Mucosa of descending colon (tissue), 3 donors: Measurements from ENCODE around the gene RGMB. TPM values are rescaled to one million over a fixed set of nuclear protein-coding genes. Genes with fewer than 3 reads are reported as not detected.
"Not testable (repeated sequence)": the region's sequence is repeated elsewhere in the genome, so short reads cannot be mapped to it uniquely, and the experiment has no call there.

ENCODE experiments used
- ATAC-seq: fragments of 200-7000 bp; cut with Tn5 transposase; one replicate; pipeline ENCODE4 v1.9.1; 2020; ENCODE audit warnings: mild to moderate bottlenecking, moderate library complexity
- DNase-seq, 3 donors: peaks; one replicate each; pipeline ENCODE4 v3.0.0-alpha.2; 2020
- H3K36me3 ChIP-seq: fragments of 200-600 bp; one replicate; pipeline ENCODE4 v1.8.0; 2021; ENCODE audit warnings: low read depth, mild to moderate bottlenecking
- H3K4me1 ChIP-seq: fragments of 200-600 bp; one replicate; pipeline ENCODE4 v1.8.0; 2021; ENCODE audit warnings: low read depth, mild to moderate bottlenecking
- H3K4me3 ChIP-seq: fragments of 200-600 bp; one replicate; pipeline ENCODE4 v1.8.0; 2021; ENCODE audit warnings: mild to moderate bottlenecking
- H3K9me3 ChIP-seq: fragments of 200-600 bp; one replicate; pipeline ENCODE4 v1.8.0; 2021; ENCODE audit warnings: mild to moderate bottlenecking
- CTCF ChIP-seq: fragments of 200-600 bp; IDR thresholded peaks from one replicate; pipeline ENCODE4 v1.8.0; 2022; ENCODE audit warnings: antibody characterized with exemption, mild to moderate bottlenecking
- intact Hi-C, 2 donors: fragments of 100-400 bp; cut with DNase I in 1 of 2; cut with micrococcal nuclease in 1 of 2; formaldehyde crosslinking; loops; one replicate each; pipeline versions ENCODE4 v1.11.0 to v1.11.1; 2022; cut with DNase I, micrococcal nuclease
- total RNA-seq, 3 donors: library from RNA; stranded (reverse); fragmentation: NEBNext Ultra II Directional in 2 of 3; extraction: Animal tissue kit (Norgen Biotek cat#: 25700) in 2 of 3; gene quantifications; one replicate each; pipeline versions ENCODE4 v1.2.1 to v1.2.4, GENCODE V29; 2021 to 2023
- donor health status: DM: no; HTN: no; CAD: no; lungs with moderate emphysema.
- donor health status: DM: no; HTN: no; CAD: no.
- donor health status: DM: no; HTN: yes; CAD: no.

RGMB gene
- total RNA-seq, 3 donors from 2014 or later: 38.2 to 76.6 (median 60.7) TPM

GRCh38 chr5:98736753-98737152 is 36.7 kb upstream of the RGMB start:
- Histone ChIP-seq H3K36me3 (no peaks in the 10 kb centered on the region), H3K9me3 (no peaks in the 10 kb centered on the region), H3K4me1 (no peaks in the 10 kb centered on the region), H3K4me3 (no peak overlapping the region)
- intact Hi-C loops: no loop called here
- no peak for DNase-seq
- no peak for ATAC-seq
- no peak for TF ChIP-seq CTCF

- H3K4me1 ChIP-seq, ATAC-seq, intact Hi-C loops, H3K36me3 ChIP-seq, H3K4me3 ChIP-seq, DNase-seq, H3K9me3 ChIP-seq: not testable (repeated sequence)
Observed at GRCh38 chr5:98737441-98737840, 36.0 kb upstream of the RGMB start.

GRCh38 chr5:98738481-98739149 is 34.8 kb upstream of the RGMB start:
- H3K4me1 ChIP-seq, ATAC-seq, DNase-seq, H3K36me3 ChIP-seq, H3K4me3 ChIP-seq, H3K9me3 ChIP-seq, intact Hi-C loops: not testable (repeated sequence)

- Histone ChIP-seq H3K4me3 (no peak overlapping the region), H3K36me3 (no peaks in the 10 kb centered on the region), H3K9me3 (peaks cover 4% of the 10 kb centered on the region), H3K4me1 (no peaks in the 10 kb centered on the region)
- intact Hi-C loops: loop anchor here in 1 of 2 donors (5.0 kb wide), 1 partner anchor 1315 kb away; no protein-coding TSS in a partner anchor
- DNase-seq: no peak
- ATAC-seq: no peak
- TF ChIP-seq CTCF: no peak
Observed at GRCh38 chr5:98741926-98742325, 31.5 kb upstream of the RGMB start.

- Histone ChIP-seq H3K4me1 (no peaks in the 10 kb centered on the region), H3K9me3 (peaks cover 6% of the 10 kb centered on the region), H3K4me3 (no peak overlapping the region), H3K36me3 (no peaks in the 10 kb centered on the region)
- no peak for TF ChIP-seq CTCF
- intact Hi-C loops: loop anchor here in 1 of 2 donors (5.0 kb wide), 1 partner anchor 1315 kb away; no protein-coding TSS in a partner anchor
- ATAC-seq (no peak), DNase-seq (no peak)
Observed at GRCh38 chr5:98742396-98743073, 30.9 kb upstream of the RGMB start.

- ATAC-seq, H3K9me3 ChIP-seq, H3K36me3 ChIP-seq, H3K4me1 ChIP-seq, H3K4me3 ChIP-seq, DNase-seq, intact Hi-C loops: not testable (repeated sequence)
Observed at GRCh38 chr5:98748259-98748658, 25.2 kb upstream of the RGMB start.

GRCh38 chr5:98749046-98749445 is 24.4 kb upstream of the RGMB start:
- intact Hi-C loops: no loop called here
- no peaks in the 10 kb centered on the region for H3K4me1 ChIP-seq
- no peak for DNase-seq
- no peak for TF ChIP-seq CTCF
- H3K36me3 ChIP-seq: no peaks in the 10 kb centered on the region
- peaks cover 6% of the 10 kb centered on the region for H3K9me3 ChIP-seq
- ATAC-seq: no peak
- no peak overlapping the region for H3K4me3 ChIP-seq
